ENCODE measurements around the gene ATG12. TPM values are rescaled to one million over a fixed set of nuclear protein-coding genes. Genes with fewer than 3 reads are reported as not detected.

Gene ATG12
- total and polyA plus RNA-seq, 4 donors, result 14.8 to 43.1 (median 24.1) TPM

DNA sequence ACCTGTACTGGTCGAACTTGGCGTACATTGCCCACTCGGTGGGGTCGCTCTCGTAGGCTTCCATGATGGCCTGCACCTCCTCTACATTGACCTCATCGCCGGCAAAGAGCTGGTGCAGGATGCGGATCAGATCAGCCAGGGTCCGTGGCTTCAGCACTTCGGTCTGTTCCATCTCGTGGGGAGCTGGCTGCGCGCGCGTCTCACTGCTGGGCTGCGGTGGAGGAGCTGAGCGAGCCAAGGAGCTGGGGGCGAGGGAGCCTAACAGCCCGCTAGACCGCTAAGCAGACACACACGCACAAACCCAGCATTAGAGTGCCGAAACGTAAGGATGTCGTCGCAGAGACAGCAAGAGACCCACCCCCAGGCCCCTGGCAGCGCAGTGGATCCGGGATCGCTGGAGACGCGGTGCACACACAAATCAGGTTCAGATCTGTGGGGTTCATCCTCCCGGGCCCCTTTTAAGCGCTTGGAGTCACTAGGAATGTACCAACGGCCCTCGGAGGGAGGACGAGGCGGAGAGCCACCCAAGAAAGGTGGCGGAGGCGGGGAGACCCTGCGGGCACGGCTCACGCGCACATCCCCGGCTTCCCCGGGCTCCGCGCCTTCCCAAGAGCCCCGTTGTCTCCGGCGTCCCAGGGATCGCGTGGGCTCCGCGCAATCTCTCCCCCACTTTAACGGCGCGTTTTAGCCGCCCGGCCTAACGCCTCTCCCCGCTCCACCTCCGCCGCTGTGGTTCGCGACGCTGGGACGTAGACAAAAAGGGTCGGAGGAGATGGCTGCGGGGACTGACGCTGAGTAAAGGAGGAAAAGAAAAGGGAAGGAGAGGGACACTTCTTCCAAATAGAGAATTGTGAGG is 24.9 kb downstream of the ATG12 start, which contains the start of gene CDO1:
CDO1 (minus strand) TSS at position 434 of the 856 bp plus-strand sequence; CDS start at position 172, 262 bp downstream.
- TF ChIP-seq HNF4A (conservative IDR thresholded peaks at IDR 0.05) (peak in 1 of 2 donors; percentile 12), TAF1 (conservative IDR thresholded peaks at IDR 0.05) (peak; percentile 98), EGR1 (IDR thresholded peaks at IDR 0.05; ENCODE audit: low read depth in 2 of 2) (no peak), NR2F2 (IDR thresholded peaks at IDR 0.05) (no peak), JUND (IDR thresholded peaks at IDR 0.05) (no peak), MAX (IDR thresholded peaks at IDR 0.05) (no peak), FOXA2 (IDR thresholded peaks at IDR 0.05) (no peak), RAD21 (IDR thresholded peaks at IDR 0.05) (peak in 1 of 2 donors; percentile 37), RXRA (IDR thresholded peaks at IDR 0.05) (peak; percentile 22 to 26), ATF3 (IDR thresholded peaks at IDR 0.05) (no peak), HNF4G (IDR thresholded peaks at IDR 0.05) (no peak), GABPA (IDR thresholded peaks at IDR 0.05 in 1 of 2, conservative IDR thresholded peaks at IDR 0.05 in 1 of 2) (no peak), YY1 (IDR thresholded peaks at IDR 0.05) (peak; percentile 87), SP1 (IDR thresholded peaks at IDR 0.05) (no peak), FOXA1 (IDR thresholded peaks at IDR 0.05) (no peak)
- TF ChIP-seq, protein P1, sequence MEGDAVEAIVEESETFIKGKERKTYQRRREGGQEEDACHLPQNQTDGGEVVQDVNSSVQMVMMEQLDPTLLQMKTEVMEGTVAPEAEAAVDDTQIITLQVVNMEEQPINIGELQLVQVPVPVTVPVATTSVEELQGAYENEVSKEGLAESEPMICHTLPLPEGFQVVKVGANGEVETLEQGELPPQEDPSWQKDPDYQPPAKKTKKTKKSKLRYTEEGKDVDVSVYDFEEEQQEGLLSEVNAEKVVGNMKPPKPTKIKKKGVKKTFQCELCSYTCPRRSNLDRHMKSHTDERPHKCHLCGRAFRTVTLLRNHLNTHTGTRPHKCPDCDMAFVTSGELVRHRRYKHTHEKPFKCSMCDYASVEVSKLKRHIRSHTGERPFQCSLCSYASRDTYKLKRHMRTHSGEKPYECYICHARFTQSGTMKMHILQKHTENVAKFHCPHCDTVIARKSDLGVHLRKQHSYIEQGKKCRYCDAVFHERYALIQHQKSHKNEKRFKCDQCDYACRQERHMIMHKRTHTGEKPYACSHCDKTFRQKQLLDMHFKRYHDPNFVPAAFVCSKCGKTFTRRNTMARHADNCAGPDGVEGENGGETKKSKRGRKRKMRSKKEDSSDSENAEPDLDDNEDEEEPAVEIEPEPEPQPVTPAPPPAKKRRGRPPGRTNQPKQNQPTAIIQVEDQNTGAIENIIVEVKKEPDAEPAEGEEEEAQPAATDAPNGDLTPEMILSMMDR (IDR thresholded peaks at IDR 0.05; ENCODE audit: low read depth, low read length, missing input control), result peak; percentile 1
- TF ChIP-seq, protein P2, sequence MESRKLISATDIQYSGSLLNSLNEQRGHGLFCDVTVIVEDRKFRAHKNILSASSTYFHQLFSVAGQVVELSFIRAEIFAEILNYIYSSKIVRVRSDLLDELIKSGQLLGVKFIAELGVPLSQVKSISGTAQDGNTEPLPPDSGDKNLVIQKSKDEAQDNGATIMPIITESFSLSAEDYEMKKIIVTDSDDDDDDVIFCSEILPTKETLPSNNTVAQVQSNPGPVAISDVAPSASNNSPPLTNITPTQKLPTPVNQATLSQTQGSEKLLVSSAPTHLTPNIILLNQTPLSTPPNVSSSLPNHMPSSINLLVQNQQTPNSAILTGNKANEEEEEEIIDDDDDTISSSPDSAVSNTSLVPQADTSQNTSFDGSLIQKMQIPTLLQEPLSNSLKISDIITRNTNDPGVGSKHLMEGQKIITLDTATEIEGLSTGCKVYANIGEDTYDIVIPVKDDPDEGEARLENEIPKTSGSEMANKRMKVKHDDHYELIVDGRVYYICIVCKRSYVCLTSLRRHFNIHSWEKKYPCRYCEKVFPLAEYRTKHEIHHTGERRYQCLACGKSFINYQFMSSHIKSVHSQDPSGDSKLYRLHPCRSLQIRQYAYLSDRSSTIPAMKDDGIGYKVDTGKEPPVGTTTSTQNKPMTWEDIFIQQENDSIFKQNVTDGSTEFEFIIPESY (IDR thresholded peaks at IDR 0.05), result no peak
- TF ChIP-seq, protein P3, sequence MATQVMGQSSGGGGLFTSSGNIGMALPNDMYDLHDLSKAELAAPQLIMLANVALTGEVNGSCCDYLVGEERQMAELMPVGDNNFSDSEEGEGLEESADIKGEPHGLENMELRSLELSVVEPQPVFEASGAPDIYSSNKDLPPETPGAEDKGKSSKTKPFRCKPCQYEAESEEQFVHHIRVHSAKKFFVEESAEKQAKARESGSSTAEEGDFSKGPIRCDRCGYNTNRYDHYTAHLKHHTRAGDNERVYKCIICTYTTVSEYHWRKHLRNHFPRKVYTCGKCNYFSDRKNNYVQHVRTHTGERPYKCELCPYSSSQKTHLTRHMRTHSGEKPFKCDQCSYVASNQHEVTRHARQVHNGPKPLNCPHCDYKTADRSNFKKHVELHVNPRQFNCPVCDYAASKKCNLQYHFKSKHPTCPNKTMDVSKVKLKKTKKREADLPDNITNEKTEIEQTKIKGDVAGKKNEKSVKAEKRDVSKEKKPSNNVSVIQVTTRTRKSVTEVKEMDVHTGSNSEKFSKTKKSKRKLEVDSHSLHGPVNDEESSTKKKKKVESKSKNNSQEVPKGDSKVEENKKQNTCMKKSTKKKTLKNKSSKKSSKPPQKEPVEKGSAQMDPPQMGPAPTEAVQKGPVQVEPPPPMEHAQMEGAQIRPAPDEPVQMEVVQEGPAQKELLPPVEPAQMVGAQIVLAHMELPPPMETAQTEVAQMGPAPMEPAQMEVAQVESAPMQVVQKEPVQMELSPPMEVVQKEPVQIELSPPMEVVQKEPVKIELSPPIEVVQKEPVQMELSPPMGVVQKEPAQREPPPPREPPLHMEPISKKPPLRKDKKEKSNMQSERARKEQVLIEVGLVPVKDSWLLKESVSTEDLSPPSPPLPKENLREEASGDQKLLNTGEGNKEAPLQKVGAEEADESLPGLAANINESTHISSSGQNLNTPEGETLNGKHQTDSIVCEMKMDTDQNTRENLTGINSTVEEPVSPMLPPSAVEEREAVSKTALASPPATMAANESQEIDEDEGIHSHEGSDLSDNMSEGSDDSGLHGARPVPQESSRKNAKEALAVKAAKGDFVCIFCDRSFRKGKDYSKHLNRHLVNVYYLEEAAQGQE (IDR thresholded peaks at IDR 0.05), result peak; percentile 95
- Histone ChIP-seq H3K27ac (ENCODE audit: low read depth in 1 of 2, low read length in 2 of 2) (peak within 1 kb of the TSS; percentile 95 to 98), H3K4me1 (ENCODE audit: control insufficient read depth in 4 of 4, insufficient read depth in 4 of 4, low read length in 3 of 4) (peaks cover 0 to 22% (median 12%) of the 10 kb centered on the region in 4 donors), H3K9me3 (ENCODE audit: control insufficient read depth in 4 of 4, low read length in 3 of 4) (no peaks in the 10 kb centered on the region), H3K36me3 (ENCODE audit: control insufficient read depth in 4 of 4, insufficient read depth in 3 of 4, low read depth in 1 of 4, low read length in 3 of 4) (peaks cover 2 to 8% (median 3%) of the 10 kb centered on the region in 4 donors), H3K9ac (ENCODE audit: low read depth in 1 of 2, low read length in 2 of 2) (peak within 1 kb of the TSS; percentile 96 to 99), H3K4me3 (ENCODE audit: low read depth in 1 of 3, low read length in 3 of 3) (peak within 1 kb of the TSS; percentile 70 to 95 (median 78)), H3K27me3 (ENCODE audit: control insufficient read depth in 4 of 4, insufficient read depth in 4 of 4, low read length in 3 of 4) (no peaks in the 10 kb centered on the region)
- WGBS, result under 1% methylated on average over 69 of the region's 69 CpGs
- DNase-seq (ENCODE audit: low spot score), result peak; percentile 73

Measured in liver (tissue), 9 donors.